Measurements from ENCODE around the gene ZNF554. TPM values are rescaled to one million over a fixed set of nuclear protein-coding genes. Genes with fewer than 3 reads are reported as not detected.

The ZNF554 gene
- total RNA-seq, 1 donor from 2014 or later, result 2.8 TPM

DNA sequence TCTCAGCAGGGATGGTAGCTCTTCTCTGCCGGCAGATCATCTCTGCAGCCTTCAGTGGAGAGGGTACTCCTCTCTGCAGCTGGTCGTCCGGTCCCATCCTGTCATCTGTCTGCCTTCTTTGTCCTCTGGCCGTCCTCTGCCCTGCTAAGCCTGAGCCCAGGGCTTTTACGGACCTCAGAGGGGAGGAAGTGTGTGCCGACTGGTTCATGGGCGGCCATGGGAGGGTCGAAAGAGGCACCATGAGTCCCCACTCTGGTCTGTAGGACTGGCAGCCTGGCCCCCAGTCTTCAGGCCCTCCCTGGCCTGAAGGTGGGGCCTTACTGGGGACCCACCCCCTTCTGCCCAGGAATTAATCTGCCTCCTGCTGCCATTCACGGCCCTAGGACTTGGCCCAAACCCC, 4.0 kb downstream of the ZNF554 start:
- no peak for DNase-seq (ENCODE audit: low spot score)
- no peak for ATAC-seq

DNA sequence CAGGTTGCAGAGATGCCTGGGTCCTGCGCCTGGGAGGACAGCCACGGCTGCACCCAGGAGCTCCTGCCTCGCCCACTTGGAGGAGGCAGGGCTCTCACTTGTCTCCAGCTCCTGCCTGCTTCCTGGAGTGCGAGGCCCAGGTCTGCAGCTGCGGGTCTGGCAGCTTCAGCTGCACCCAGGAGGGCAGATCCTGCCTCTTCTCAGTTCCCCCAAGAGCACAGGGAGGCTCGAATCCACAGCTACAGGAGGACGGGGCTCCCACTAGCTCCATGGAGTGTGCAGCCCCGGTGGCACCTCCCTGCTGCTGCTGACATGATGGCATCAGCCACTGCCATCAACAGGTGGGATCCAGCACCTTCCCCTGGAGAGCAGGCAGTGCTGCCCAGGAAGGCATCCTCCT, 4.5 kb downstream of the ZNF554 start:
- ATAC-seq (no peak), DNase-seq (ENCODE audit: low spot score) (no peak)

DNA sequence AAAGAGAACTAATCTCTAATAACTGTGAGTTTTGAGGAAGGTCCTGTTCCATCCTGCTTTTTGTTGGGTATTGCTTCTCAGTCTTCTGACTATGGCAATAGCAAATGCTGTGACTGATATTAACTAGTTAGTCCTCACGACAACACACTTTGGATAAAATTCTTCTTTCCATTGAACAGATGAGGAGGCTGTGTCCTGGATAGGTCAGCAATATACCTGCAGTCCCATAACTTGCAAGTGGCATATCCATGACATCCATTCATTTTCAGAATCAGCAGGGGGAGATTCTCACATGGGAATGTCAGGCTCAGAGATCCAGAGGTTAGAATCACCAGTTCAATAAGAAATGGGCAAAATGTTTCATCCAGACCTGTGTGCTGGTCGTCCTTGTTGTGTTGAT, 7.4 kb downstream of the ZNF554 start:
- no peak for DNase-seq (ENCODE audit: low spot score)
- ATAC-seq, result no peak

DNA sequence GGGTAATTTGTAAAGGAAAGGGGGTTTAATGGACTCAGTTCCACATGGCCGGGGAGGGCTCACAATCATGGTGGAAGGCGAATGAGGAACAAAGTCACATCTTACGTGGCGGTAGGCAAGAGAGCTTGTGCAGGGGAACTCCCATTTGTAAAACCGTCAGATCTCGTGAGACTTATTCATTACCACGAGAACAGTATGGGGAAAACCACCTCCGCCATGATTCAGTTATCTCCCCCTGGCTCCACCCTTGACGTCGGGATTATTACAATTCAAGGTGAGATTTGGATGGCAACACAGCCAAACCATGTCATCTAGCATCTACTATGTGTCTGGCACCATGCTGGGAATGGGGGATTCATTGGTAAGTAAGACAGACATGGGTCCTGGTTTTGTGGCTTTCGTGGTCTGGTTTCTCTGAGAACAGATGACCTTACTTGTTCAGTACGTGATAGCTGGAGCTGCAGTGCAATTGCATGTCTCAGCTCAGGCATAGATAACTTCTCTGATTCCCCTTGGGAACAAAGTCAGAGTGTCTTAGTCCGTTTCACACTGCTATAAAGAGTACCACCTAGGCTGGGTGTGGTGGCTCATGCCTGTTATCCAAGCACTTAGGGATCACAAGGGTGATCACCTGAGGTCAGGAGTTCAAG, 8.3 kb downstream of the ZNF554 start:
- DNase-seq (ENCODE audit: low spot score) (no peak), ATAC-seq (no peak)

DNA sequence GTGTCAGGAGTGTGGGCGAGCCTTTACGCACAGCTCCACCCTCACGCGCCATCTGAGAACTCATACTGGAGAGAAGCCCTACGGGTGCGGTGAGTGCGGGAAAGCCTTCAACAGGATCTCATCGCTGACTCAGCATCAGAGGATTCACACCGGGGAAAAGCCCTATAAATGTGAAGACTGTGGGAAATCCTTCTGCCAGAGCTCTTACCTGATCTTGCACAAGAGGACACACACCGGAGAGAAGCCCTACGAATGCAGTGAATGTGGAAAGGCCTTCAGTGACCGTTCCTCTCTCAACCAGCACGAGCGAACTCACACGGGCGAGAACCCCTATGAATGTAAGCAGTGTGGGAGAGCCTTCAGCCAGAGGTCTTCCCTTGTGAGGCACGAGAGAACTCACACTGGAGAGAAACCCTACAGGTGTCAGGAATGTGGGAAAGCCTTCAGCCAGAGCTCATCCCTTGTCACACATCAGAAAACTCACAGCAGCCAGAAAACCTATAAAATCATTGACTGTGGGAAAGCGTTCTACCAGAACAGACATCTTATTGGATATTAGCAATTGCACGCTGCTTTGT, 14.7 kb downstream of the ZNF554 start:
- no peak for DNase-seq (ENCODE audit: low spot score)
- ATAC-seq, result no peak

DNA sequence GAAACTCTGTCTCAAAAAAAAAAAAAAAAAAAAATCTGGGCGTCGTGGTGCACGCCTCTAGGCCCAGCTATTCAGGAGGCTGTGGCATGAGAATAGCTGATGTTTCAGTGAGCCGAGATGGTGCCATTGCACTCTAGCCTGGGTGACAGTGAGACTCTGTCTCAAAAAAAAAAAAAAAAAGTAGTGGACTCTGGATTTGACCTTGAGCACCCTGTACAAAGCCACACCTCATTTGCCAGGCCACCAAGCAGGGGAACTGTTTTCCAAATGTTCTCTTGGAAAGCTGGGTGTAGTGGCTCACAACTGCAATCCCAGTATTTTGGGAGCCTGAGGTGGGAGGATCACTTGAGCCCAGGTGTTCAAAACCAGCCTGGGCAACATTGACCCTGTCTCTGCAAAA, 17.8 kb downstream of the ZNF554 start:
- no peak for DNase-seq (ENCODE audit: low spot score)
- ATAC-seq, result no peak

DNA sequence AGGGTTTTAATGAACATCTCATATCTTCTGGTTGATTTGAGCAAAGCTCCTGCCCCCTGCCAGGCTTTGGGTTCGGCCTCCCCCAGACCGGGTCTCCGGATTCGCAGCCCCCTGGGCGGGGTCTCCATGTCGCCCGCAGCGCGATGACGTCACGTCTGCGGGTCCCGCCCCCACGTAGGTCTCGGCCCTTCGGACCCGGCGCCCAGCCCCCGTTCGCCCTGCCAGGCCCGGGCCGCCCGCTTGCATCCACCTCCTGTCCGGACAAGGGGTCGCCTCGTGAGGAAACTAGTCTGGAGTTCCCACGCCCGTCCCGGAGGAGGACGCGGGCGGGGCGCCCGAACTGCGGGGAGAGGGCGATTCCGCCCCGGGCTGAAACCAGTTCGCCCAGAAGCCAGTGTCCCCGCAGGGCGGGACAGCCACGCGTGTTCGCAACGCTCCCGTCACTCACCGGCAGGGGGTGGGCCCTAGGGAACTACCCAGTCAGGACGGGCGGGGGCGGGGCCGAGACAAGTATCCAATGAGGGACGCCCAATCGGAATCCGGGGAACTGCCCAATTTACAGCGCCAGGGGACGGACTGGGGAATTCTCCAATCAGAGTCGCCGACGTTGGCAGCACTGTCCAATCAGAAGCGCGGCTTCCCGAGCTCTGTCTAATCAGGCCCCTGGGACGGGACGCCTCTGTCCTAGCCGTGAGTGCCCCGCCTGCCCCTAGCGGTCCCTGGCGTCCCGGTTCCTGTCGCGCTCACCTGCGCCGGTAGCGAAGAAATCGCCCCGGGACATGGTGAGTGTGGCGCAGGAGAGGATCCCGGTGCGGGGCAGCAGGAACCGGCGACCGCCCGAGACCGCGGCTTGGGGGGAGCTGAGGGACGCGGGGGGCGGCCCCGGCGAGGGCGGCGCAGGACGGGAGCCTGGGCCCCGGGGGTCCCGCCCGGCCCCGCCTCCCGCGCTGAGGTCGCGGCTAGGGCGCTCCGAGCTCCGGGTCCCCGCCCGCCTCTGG, 21.4 kb downstream of the ZNF554 start, which contains the start of gene ZNF555:
Gene ZNF555, plus strand, starts transcription at position 682 of the 998 bp plus-strand sequence. Its CDS starts 98 bp downstream, at position 780.
- DNase-seq (ENCODE audit: low spot score) (peak; percentile 99), ATAC-seq (peak; percentile 96)

DNA sequence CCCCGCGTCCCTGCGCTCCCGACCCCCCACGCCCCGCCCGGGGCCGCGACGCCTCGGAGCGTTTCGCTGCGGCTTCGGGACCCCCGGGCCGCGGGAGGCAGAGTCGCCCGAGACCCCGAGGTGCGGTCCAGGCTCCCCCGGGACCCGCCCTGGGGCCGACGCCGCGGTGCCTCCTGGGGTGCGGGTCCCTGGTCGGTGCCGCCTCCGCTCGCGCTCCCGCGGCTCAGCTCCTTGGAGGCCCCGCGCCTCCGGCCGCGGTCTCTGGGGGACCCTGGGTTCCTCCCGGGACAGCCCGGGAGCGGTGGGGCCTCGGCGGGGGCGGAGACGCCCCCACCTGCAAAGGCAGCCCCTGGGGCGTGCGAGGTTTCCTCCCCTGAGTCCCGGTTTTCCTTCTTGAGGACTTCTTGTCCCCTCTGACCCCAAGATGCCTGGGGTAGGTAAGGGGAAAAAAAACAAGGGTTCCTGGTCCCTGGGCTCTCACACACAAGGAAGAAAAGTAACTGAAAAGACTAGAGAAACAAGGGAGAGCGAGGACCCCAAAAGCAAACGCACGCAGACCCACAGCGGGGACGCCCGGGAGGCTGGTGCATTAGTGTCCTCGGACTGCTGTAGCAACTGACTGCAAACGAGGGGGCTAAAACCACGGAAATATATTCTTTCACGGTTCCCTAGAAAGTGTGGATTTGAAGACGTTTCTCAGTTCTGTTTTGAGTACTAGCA, 22.3 kb downstream of the ZNF554 start:
- no peak for ATAC-seq
- no peak for DNase-seq (ENCODE audit: low spot score)

DNA sequence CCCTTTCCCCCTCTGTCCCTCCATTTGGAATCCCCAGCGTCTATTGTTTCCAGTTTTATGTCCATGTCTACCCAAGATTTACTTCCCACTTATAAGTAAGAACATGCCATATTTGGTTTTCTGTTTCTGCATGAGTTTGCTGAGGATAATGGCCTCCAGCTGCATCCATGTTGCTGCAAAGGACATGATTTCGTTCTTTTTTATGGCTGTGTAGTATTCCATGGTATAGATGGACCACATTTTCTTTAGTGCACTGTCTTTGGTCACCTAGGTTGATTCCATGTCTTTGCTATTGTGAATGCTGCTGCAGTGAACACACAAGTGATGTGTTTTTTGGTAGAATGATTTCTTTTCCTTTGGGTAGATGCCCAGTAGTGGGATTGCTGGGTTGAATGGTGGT, 25.4 kb downstream of the ZNF554 start:
- no peak for DNase-seq (ENCODE audit: low spot score)
- ATAC-seq, result no peak

DNA sequence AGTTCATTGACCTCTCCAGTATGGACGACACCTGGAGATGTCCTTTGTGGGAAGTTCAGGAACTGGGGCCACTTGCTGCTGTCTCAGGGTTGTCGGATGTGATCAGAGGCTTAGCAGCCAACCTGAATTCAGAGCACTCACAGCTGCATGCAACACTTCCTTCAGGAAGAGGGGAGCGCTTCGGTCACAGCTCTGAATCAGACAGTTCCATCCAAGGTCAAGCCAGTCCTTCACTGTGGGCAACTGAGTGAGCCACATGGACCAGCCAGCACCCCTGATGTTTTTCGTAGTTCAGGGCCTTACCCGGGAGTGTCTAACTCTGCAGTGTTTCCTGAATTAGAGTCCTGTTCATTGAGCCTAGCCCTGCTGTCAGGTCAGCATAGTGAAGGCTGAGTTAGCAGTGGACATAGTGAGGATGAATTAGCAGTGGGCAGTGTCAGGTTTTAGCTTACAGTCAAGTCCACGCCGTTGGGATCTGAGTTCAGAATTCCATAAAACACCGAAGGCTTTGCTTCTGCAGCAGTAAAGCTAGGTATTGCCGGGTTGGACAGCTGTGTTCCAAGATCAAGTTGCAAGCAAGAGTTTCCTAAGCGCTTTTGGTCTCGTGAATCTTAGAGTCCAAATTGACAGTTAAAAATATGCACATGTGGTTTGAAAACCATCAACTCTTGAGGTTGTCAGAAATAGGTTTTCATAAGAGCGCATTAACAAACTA, 26.7 kb downstream of the ZNF554 start:
- DNase-seq (ENCODE audit: low spot score), result no peak
- ATAC-seq, result no peak

DNA sequence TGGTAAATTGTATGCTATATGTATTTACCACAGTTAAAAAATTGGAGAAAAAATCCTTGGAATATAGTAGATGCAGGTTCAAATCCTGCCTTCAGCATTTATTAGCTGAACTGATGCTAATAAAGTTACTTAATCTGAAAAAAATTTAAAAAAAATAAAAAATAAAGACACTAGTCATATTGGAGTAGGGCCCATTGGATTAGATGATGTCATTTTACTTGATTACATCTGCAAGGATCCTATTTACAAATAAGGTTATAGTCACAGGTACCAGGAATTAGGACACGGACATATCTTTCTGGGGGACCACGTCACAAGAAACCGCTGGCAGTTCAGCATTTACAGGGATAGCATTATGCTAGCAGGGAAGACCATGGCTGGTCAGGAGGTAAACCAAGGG, 27.8 kb downstream of the ZNF554 start:
- no peak for ATAC-seq
- DNase-seq (ENCODE audit: low spot score), result no peak

DNA sequence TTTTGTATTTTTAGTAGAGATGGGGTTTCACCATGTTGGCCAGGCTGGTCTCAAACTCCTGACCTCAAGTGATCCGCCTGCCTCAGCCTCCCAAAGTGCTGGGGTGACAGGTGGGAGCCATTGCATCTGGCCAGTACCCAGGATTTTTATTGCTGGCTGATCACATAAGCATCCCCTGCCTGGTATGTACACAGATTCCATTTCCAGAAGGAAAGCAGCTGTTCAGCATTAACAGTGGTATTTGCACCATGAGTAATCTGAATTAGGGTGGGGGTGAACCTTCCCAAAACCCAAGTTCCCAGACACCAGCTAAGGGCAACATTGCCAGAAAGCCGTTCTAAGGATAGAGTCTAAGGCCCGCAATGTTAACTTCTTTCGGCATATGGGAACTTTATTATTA, 28.9 kb downstream of the ZNF554 start:
- no peak for ATAC-seq
- no peak for DNase-seq (ENCODE audit: low spot score)

DNA sequence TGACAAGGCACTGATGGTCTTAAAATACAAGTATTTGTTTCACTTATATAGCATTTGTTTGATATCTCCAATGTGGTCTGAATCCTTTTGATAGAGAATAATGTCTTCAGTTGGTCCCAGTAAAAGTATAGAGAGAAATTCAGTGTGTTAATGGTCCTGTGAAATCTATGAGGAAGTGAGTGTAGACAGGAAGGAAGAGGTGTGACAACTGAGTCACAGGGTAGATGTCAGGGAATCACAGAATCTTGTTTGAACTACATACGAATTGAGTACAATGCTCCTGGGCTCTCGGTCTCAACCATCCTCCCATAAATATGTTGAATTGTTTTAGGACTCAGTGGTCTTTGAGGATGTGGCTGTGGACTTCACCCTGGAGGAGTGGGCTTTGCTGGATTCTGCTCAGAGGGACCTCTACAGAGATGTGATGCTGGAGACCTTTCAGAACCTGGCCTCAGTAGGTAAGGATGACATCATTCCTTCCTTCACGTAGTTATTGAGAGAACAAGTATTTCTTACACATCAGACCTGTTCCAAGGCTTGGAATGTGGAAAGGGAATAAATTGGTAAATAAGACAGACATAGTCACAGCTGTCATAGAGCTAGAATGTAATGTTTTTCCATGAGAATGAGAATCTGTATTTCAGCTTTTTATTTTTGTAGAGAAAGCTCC, 30.7 kb downstream of the ZNF554 start:
- DNase-seq (ENCODE audit: low spot score) (no peak), ATAC-seq (no peak)

DNA sequence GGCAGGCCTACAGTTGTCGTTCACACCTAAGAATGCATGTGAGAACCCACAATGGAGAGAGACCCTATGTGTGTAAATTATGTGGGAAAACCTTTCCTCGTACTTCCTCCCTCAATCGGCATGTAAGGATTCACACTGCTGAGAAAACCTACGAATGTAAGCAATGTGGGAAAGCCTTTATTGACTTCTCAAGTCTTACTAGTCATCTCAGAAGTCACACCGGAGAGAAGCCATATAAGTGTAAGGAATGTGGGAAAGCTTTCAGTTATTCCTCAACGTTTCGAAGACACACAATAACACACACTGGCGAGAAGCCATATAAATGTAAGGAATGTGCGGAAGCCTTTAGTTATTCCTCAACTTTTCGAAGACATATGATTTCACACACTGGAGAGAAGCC, 32.9 kb downstream of the ZNF554 start:
- DNase-seq (ENCODE audit: low spot score) (no peak), ATAC-seq (no peak)

DNA sequence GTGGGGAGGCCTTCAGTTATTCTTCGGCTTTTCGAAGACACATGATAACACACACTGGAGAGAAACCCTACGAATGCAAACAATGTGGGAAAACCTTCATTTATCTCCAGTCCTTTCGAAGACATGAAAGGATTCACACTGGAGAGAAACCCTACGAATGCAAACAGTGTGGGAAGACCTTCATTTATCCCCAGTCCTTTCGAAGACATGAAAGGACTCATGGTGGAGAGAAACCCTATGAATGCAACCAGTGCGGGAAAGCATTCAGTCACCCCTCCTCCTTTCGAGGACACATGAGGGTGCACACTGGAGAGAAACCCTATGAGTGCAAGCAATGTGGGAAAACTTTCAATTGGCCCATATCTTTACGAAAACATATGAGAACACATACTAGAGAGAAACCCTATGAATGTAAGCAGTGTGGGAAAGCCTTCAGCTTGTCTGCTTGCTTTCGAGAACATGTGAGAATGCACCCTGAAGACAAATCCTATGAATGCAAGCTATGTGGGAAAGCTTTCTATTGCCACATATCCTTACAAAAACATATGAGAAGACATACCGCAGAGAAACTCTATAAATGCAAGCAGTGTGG, 33.4 kb downstream of the ZNF554 start:
- DNase-seq (ENCODE audit: low spot score) (no peak), ATAC-seq (no peak)

DNA sequence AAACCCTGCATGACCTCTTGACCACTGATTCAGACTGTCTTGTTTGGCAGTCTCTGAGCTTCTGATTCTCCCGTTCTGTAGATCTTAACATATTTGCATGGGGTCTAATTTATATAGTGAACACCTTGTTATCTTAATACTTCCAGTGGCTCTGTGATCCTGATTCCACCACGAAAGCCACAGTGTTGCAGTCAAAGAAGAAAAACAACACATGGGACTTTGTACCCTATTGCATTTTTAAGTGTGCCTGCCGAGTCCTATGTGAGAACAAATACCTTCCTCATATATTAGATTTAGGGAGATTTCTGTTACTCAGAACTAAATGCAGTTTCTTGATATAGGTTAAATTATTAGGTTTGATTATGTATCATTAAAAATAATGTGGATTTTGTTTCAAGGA, 35.2 kb downstream of the ZNF554 start:
- DNase-seq (ENCODE audit: low spot score) (no peak), ATAC-seq (no peak)

DNA sequence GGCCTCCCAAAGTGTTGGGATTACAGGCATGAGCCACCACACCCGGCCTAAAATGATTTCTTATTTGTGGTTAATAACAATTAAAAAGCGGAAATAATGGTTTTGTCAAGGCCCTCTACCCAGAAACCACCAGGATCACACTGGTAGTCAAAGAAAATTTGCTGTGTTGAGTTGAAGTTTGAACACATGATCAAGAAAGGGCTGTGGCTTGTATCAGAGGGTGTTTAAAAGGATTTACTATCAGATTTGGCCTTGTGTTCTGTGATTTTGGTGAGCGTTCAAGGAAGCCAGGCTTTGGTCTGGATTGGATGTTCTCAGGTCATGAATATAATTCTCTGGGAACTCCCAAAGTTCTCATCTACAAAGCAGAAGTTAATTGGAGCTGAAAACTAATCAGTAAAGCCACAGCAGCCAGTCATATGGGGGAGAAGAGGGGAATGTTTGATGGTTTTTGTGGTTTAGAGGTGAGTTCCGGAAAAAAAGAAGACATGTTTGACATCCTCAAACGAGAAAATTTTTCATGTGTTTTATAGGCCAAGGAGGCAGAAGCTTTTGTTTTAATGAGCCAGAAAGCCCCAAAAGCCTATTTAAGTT, 36.9 kb downstream of the ZNF554 start:
- ATAC-seq, result no peak
- DNase-seq (ENCODE audit: low spot score), result no peak

DNA sequence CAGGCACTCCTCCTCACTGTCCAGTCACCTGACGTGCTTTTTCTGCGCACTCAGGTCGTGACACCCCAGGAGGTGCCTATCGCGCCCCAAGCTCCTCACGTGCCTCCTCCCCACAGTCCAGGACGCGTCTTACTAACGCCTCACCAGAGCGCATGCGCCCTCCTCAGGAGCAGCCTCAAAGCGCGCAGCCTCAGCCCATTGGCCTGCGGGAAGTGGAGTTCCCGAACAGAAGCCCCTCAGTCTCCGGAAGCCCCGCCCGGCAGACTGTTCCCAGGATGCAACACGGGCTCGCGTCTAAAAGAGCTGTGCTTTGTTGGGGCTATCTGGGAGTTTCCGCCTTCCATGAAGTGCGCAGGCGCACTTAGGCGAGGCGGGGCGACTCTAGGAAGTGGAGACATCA, 39.2 kb downstream of the ZNF554 start:
- no peak for ATAC-seq

DNA sequence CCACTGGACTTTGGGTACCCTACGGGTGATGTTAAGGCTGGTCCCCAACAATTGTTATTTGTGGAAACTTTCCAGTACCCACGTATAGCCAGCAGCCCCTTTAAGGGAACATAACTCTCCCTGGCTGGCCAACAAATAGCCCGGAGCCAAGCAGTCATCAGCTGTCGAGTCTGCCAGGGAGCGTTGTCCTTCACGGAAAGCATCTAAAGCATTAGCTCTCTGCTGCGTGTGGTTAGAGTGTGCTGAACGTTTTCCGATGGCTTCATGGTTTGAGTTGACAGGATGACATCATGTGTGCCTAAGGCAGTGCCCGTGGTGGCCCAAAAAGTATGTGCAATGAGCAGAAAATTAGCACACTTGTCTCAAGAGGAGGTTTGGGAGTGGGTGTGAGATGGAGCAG, 44.1 kb downstream of the ZNF554 start:
- ATAC-seq (no peak), DNase-seq (ENCODE audit: low spot score) (no peak)

More for the DNA sequence above, 39.2 kb downstream of the ZNF554 start:
- DNase-seq (ENCODE audit: low spot score), result no peak
